Measurements from ENCODE around the gene ATP1A4.

ATP1A4 gene

GRCh38 chr1:160148121-160148520, 3.3 kb upstream of the ATP1A4 start:
- no peak for DNase-seq

- no peak for DNase-seq
Measured at GRCh38 chr1:160149233-160149632, 2.2 kb upstream of the ATP1A4 start.

GRCh38 chr1:160149716-160150115, 1.7 kb upstream of the ATP1A4 start:
- DNase-seq: no peak

GRCh38 chr1:160154790-160155189, 3.4 kb downstream of the ATP1A4 start:
- no peak for DNase-seq

- DNase-seq: no peak
Measured at GRCh38 chr1:160156361-160156760, 5.0 kb downstream of the ATP1A4 start.

GRCh38 chr1:160157174-160157573, 5.8 kb downstream of the ATP1A4 start:
- no peak for DNase-seq

- DNase-seq: no peak
Measured at GRCh38 chr1:160158031-160158430, 6.6 kb downstream of the ATP1A4 start.

GRCh38 chr1:160158534-160158933, 7.1 kb downstream of the ATP1A4 start:
- DNase-seq: no peak

GRCh38 chr1:160159846-160160245, 8.4 kb downstream of the ATP1A4 start:
- no peak for DNase-seq

- no peak for DNase-seq
Measured at GRCh38 chr1:160161965-160162705, 10.7 kb downstream of the ATP1A4 start.

GRCh38 chr1:160162931-160163330, 11.5 kb downstream of the ATP1A4 start:
- DNase-seq: no peak

- no peak for DNase-seq
Measured at GRCh38 chr1:160163615-160164014, 12.2 kb downstream of the ATP1A4 start.

- DNase-seq: no peak
Measured at GRCh38 chr1:160164121-160164520, 12.7 kb downstream of the ATP1A4 start.

GRCh38 chr1:160166166-160166868, 14.9 kb downstream of the ATP1A4 start:
- no peak for DNase-seq

GRCh38 chr1:160167056-160167455, 15.7 kb downstream of the ATP1A4 start:
- no peak for DNase-seq

- DNase-seq: no peak
Measured at GRCh38 chr1:160167580-160167979, 16.2 kb downstream of the ATP1A4 start.

GRCh38 chr1:160168016-160168415, 16.6 kb downstream of the ATP1A4 start:
- no peak for DNase-seq

- DNase-seq: no peak
Measured at GRCh38 chr1:160168609-160169369, 17.4 kb downstream of the ATP1A4 start.

GRCh38 chr1:160169553-160170399, 18.4 kb downstream of the ATP1A4 start:
- no peak for DNase-seq

GRCh38 chr1:160171354-160171753, 20.0 kb downstream of the ATP1A4 start:
- DNase-seq: no peak

- DNase-seq: no peak
Measured at GRCh38 chr1:160171980-160172379, 20.6 kb downstream of the ATP1A4 start.

- DNase-seq: no peak
Measured at GRCh38 chr1:160177231-160177630, 25.8 kb downstream of the ATP1A4 start.

- DNase-seq: no peak
Measured at GRCh38 chr1:160177667-160178066, 26.3 kb downstream of the ATP1A4 start.

All from effector CD4-positive, alpha-beta T cell (primary cell).